Measurements from ENCODE around the gene FMNL2.

DNA sequence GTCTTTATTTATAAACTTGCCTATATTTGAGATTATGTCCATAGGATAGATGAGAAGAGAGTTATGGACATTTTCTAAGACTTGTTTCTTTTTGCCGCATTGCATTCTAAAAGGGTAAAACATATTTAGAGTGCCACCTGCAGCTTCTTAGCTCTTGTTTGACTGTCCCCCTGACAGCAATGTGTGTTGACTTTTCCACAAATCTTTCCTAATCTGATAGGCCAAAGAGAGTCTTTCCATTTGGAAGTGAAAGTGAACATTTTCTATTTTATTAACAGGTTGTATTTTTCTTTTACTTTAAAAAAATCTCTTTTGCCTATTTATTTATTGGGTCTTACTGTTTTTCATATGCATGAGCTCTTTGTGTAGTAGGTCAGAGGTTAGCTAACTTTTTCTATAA lies 58.4 kb downstream of the FMNL2 start:
- TF ChIP-seq, protein P1, sequence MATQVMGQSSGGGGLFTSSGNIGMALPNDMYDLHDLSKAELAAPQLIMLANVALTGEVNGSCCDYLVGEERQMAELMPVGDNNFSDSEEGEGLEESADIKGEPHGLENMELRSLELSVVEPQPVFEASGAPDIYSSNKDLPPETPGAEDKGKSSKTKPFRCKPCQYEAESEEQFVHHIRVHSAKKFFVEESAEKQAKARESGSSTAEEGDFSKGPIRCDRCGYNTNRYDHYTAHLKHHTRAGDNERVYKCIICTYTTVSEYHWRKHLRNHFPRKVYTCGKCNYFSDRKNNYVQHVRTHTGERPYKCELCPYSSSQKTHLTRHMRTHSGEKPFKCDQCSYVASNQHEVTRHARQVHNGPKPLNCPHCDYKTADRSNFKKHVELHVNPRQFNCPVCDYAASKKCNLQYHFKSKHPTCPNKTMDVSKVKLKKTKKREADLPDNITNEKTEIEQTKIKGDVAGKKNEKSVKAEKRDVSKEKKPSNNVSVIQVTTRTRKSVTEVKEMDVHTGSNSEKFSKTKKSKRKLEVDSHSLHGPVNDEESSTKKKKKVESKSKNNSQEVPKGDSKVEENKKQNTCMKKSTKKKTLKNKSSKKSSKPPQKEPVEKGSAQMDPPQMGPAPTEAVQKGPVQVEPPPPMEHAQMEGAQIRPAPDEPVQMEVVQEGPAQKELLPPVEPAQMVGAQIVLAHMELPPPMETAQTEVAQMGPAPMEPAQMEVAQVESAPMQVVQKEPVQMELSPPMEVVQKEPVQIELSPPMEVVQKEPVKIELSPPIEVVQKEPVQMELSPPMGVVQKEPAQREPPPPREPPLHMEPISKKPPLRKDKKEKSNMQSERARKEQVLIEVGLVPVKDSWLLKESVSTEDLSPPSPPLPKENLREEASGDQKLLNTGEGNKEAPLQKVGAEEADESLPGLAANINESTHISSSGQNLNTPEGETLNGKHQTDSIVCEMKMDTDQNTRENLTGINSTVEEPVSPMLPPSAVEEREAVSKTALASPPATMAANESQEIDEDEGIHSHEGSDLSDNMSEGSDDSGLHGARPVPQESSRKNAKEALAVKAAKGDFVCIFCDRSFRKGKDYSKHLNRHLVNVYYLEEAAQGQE (IDR thresholded peaks at IDR 0.05; ENCODE audit: insufficient read depth in 1 of 2, low read depth in 2 of 2, low read length in 1 of 2): no peak
- TF ChIP-seq, protein P2, sequence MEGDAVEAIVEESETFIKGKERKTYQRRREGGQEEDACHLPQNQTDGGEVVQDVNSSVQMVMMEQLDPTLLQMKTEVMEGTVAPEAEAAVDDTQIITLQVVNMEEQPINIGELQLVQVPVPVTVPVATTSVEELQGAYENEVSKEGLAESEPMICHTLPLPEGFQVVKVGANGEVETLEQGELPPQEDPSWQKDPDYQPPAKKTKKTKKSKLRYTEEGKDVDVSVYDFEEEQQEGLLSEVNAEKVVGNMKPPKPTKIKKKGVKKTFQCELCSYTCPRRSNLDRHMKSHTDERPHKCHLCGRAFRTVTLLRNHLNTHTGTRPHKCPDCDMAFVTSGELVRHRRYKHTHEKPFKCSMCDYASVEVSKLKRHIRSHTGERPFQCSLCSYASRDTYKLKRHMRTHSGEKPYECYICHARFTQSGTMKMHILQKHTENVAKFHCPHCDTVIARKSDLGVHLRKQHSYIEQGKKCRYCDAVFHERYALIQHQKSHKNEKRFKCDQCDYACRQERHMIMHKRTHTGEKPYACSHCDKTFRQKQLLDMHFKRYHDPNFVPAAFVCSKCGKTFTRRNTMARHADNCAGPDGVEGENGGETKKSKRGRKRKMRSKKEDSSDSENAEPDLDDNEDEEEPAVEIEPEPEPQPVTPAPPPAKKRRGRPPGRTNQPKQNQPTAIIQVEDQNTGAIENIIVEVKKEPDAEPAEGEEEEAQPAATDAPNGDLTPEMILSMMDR (IDR thresholded peaks at IDR 0.05): no peak
- TF ChIP-seq SIN3A (IDR thresholded peaks at IDR 0.05; ENCODE audit: borderline replicate concordance, insufficient read depth, low read depth, low read length) (no peak), POLR2AphosphoS5 (IDR thresholded peaks at IDR 0.05; ENCODE audit: low read depth, low read length) (no peak)

Measured in Panc1 (cell line).